SKM-1 treated with dmso at 0.1 percent for 144 hours (cell line): Measurements from ENCODE around the gene RCL1.
"Not testable (repeated sequence)": the region's sequence is repeated elsewhere in the genome, so short reads cannot be mapped to it uniquely, and the experiment has no call there.

Experiments
- DNase-seq: peaks from one replicate; lab custom pipeline; 2025; ENCODE audit not compliant: unreplicated experiment; lab: John Stamatoyannopoulos, UW

The RCL1 gene

GRCh38 chr9:4879115-4879558 lies 86.4 kb downstream of the RCL1 start:
- no peak for DNase-seq

- DNase-seq: no peak
These were observed 90.7 kb downstream of the RCL1 start for GRCh38 chr9:4883326-4883873.

- DNase-seq: no peak
These were observed 94.0 kb downstream of the RCL1 start for GRCh38 chr9:4886698-4887097.

DNA sequence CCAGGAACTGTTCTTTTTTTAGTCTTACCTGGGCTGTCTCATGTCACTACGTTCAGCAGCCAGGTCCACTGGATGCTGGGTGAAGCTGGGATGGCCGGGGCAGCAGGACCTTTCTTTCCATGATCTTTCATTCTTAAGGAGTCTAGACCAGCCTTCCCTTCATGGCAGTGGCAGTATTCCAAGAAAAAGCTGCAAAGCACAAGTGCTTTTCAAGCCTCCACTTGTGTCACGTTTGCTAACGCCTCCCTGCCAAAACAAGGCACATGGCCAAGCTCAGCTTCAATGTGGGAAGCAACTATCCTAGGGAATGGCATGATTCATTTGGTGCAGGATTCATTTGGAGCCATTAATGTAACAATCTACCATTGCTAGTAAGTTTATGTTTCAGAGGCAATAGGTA lies 94.8 kb downstream of the RCL1 start:
- DNase-seq: no peak

DNA sequence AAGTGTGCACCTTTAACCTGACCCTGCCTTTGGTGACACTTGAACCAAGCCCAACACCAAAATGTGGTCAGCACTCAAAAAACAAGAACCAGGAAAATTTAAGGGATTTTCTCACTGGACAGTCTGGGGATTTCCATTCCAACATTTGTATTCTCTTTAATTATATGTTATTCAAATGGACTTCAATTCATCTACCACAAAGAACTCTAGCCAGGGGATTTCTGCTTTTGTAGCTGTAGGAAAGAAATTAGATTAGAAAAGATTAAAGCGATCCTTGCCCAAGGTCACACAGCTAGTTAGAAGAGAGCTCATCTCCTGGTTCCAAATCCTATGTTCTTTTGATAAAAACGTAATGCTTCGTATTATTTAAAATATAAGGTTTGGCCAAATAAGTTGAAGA lies 97.5 kb downstream of the RCL1 start:
- DNase-seq: no peak

DNA sequence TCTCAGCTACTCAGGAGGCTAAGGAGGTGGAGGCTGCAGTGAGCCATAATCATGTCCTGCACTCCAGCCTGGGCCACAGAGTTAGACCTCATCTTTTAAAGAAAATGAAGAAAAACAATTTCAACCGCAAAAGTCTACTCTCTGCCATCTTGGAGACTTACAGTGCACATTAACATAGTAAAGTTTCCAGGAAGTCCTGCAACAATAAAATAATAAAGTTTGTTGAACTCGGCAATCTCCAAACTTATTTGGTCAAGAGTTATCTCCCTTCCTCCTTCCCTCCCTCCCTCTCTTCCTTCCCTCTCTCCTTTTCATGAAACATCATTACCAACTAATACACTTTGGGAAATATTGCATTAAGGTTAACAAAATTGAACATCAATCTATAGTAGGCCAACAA lies 98.2 kb downstream of the RCL1 start:
- no peak for DNase-seq

DNA sequence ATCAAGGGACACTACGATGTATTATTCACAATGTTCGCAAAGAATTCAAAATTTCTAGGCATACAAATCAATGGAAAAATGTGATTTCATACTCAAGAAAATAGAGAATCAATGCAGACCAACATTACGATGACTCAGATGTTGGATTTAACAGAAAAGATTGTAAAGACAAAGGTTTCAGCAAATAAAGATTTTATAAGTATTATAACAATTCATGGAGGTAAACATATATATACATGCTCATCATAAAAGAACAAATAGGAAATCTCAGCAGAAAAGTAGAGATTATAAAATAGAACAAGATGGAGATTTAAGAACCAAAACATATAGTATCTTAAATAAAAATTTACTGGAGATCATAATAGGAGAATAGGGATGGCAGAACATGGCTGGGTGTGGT lies 98.9 kb downstream of the RCL1 start:
- no peak for DNase-seq

DNA sequence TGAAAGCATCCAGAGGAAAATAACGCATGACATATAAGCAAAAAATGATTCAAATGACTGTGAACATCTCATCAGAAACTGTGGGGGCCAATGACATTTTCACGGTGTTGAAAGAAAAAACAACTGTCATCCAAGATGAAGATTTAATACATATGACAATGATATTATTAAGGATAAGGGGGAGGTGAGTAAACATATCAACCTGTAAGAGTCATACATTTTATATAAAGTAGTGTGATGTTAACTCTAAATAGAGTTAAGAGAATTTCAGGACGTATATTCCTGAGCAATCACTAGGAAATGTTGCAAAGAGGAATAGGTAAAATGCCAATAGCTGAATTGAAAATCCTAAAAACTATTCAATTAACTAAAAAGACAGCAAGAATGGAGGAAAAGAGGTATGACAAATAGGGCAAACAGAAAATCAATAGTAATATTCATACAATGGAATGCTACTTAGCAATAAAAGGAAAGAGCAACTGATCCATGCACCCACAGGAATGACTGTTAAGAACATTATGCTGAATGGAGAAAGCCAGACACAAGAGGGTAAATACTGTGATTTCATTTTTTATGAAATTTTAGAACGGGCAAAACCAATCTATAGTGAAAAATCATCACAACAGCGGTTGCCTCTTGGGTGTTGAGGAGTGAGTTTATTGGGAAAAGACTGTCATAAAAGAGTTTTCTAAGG lies 99.9 kb downstream of the RCL1 start:
- DNase-seq: no peak

DNA sequence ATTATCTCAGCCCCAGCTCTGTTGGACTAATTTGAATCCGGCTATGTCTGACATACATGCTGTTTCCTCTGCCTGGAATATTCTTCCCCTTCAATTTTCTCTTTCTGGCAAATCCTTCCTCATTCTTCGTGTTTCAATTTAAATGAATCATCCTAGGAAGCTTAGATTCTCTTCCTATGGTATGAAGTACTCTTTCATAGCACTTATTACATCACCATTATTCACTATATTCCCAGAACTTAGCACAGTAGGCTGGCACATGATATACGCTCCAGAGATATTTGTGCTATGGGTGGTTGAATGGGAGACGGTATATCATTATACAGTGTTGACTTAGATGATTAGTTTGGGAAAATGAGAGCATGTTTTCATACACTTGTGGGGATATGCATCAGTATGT lies 101.3 kb downstream of the RCL1 start:
- DNase-seq: no peak

DNA sequence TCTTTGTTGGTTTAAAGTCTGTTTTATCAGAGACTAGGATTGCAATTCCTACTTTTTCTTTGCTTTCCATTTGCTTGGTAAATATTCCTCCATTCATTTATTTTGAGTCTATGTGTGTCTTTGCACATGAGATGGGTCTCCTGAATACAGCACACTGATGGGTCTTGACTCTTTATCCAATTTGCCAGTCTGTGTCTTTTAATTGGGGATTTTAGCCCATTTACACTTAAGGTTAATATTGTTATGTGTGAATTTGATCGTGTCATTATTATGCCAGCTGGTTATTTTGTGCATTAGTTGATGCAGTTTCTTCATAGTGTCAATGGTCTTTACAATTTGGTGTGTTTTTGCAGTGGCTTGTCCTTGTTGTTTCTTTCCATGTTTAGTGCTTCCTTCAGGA lies 107.1 kb downstream of the RCL1 start:
- DNase-seq: not testable (repeated sequence)

- DNase-seq: not testable (repeated sequence)
These were observed 108.8 kb downstream of the RCL1 start for GRCh38 chr9:4901401-4902134.

- DNase-seq: no peak
These were observed 109.4 kb downstream of the RCL1 start for GRCh38 chr9:4902135-4902475.

DNA sequence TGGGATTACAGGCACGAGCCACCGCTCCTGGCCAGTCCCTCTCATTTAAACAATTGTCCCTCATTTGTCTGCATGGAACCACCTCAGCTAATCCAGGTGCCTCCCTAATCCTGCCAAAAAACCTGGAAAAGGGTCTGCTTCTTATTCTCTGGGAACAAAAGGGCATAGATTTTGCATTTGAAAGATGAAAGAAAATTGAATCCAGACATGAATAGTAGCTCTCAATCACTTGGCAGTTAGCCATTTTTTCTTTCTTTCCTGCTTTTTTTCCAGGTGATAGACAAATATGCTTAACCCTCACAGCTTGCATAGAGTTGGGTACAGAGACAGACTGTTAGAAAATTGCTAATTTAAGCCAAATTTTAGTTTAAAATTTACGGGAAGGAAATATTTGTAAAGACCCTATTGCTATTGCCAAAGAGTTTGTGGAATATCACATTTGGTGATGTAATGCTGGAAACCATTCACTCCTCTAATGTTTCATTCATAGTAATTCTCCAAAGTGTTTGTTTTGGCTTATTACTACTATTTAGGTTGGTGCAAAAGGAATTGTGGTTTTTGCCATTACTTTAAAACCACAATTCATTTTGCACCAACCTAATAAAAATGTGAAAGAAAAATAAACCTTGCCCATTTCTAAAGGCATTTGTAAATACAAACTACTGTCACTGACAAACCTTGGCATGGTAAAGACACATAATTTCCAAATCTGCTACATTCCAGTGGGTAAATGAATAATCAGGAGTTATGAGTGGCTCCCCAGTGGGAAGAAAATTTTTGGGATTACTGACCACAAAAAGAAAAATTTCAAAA lies 111.8 kb downstream of the RCL1 start:
- DNase-seq: no peak

DNA sequence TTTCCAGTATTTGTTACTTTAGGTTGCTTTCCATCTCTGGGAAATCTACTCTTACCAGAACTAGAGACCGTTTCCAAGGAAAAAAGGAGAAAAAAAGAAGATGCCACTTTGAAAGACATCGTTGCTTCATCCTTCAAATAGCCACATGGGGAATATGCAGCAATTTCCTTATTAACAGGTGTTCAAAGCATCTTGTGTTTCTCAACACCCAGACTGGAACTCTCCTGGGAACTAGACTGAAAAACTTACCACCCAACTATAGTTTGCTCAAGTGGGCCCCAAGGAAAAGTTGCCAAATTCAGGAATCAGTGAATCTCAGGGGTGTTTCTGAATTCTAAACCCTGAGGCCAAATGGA lies 112.4 kb downstream of the RCL1 start:
- no peak for DNase-seq
